IPS-18c (cell line): ENCODE data around the gene GYG2.
"Not testable (repeated sequence)": the region's sequence is repeated elsewhere in the genome, so short reads cannot be mapped to it uniquely, and the experiment has no call there.

Experiments used
- H3K4me3 ChIP-seq: 2 replicates; pipeline ENCODE4 v1.7.0; 2013; ENCODE audit warnings: low read depth, mild to moderate bottlenecking, low read length, moderate library complexity; ENCODE audit not compliant: insufficient read depth
- H3K9me3 ChIP-seq: one replicate; pipeline ENCODE4 v1.6.1; 2013; ENCODE audit warnings: mild to moderate bottlenecking, low read length, moderate library complexity; ENCODE audit not compliant: control insufficient read depth, insufficient read depth

The GYG2 gene

DNA sequence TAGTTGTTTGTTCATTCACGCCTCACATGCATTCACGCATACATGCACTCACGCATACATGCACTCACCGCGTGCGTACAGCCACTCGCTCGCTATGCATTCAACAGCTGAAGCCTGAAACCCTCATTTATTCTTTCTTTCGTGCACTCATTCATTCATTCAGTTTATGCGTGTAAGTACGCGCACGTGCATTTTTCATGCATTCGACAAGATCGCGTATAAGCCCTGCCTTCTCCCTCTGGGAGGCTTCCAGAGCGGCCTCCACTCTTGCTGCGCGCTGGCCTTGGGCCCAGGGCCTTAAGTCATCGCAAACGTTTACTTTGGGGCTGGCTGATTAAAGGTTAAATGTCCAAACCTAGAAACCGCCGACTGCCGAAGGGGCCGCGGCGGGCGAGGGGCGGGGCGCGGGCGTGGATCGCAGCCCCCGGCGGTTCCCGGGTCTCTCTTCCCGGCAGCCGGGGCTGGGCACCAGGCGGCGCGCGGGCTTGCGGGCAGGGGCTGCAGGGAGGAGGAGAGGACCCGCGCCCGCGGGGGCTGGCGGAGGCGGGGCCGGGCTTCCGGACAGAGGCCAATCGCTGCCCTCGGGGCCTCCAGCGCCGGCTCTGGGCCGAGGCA is at the start of gene GYG2:
Gene GYG2, plus strand, starts transcription at position 587 of the 615 bp plus-strand sequence. CDS start 1,259 bp downstream, outside the sequence.
- Histone ChIP-seq H3K4me3 (peak within 1 kb of the TSS; percentile 66), H3K9me3 (no peaks in the 10 kb centered on the region)

DNA sequence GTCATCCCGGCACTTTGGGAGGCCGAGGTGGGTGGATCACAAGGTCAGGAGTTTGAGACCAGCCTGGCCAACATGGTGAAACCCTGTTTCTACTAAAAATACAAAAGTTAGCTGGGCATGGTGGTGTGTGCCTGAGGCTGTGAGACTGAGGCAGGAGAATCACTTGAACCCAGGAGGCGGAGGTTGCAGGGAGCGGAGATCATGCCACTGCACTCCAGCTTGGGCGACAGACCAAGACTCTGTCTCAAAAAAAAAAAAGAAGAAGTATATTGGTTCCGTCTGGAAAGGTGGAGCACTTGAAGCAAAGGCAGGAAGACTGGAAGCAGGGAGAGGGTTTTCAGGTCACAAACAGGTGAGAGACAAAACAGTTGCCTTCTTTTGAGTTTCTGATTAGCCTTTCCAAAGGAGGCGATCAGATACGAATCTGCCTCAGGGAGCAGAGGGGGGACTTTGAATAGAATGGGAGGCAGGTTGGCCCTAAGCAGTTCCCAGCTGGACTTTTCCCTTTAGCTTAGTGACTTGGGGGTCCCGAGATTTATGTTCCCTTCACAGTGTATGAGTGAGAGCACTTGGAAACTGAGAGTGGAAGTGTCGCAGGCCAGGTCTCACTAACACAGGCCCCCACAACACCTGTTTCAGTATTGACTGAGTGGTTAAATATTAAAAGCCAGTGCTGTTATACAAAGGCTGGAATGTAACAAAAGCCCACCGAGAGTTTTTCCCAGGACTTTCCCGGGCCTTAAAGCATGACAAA is 48.1 kb upstream of the GYG2 start:
- H3K4me3 ChIP-seq, H3K9me3 ChIP-seq: not testable (repeated sequence)

DNA sequence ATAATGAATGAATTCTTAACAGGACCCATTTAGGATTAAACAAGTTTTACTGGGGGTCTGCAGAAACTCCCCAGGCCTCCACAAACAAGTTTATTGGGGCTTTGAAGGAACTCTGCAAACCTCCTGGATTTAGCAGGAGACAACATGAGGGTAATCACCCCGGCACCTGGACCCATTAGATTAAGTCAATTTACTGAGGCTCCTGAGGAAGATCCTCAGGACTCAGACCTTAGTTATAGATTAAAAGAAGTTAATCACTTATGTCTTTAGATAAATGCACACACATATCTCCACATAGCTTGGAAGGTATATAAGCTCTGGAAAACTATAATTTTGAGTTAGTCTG is 47.5 kb upstream of the GYG2 start:
- Histone ChIP-seq H3K9me3 (peaks cover 2% of the 10 kb centered on the region), H3K4me3 (no peak overlapping the region)

DNA sequence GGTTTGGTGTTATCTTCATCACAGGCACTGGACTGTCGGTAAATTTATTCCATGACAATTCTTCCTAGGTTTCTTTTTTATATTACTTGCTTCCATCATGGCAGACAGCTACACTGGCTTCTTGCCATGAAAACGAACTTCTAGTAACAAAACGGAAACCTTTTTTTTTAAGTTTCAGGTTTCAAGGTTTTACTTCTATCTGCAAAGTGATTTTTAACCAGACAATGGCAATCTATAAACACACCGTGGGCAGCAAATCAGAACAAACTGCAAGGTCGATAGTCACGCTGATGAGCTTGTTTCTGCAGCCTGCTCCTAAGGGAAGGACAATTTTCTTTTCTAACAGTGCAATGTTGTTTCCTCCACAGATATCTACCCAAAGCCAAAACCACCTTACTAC is 47.0 kb upstream of the GYG2 start:
- no peak overlapping the region for H3K4me3 ChIP-seq
- peaks cover 2% of the 10 kb centered on the region for H3K9me3 ChIP-seq

DNA sequence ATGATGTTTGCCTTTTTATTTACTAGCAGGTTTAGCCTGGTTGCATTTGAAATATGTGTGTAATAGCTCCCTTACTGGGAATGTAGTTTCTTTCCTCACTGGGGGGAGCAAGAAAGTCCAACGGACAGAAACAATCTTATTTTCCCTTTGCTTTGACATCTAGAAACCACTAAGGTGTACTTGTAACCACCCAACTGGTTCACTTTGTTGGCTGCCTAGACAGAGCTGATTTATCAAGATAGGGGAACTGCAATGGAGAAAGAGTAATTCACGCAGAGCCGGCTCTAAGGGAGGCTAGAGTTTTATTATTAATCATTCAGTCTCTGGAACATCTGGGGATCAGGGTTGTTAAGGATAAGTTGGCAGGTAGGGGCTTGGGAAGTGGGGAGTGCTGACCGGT is 46.6 kb upstream of the GYG2 start:
- H3K4me3 ChIP-seq = no peak overlapping the region

DNA sequence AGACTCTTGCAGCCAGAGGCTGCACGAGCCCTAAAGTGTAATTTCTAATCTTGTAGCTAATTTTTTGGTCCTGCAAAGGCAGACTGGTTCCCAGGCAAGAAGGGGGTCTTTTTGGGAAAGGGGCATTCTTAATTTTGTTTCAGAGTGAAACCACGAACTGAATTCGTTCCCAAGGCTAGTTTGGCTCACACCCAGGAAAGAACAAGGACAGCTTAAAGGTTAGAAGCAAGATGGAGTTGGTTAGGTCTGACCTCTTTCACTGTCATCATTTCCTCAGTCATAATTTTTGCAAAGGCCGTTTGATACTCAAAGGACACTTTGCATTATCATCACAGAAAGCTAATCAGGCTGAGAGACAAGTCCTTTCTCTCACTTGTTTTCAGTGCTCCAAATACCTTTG is 46.0 kb upstream of the GYG2 start:
- Histone ChIP-seq H3K9me3 (peaks cover 2% of the 10 kb centered on the region), H3K4me3 (no peak overlapping the region)

More for the DNA sequence above, 46.6 kb upstream of the GYG2 start:
- peaks cover 2% of the 10 kb centered on the region for H3K9me3 ChIP-seq

DNA sequence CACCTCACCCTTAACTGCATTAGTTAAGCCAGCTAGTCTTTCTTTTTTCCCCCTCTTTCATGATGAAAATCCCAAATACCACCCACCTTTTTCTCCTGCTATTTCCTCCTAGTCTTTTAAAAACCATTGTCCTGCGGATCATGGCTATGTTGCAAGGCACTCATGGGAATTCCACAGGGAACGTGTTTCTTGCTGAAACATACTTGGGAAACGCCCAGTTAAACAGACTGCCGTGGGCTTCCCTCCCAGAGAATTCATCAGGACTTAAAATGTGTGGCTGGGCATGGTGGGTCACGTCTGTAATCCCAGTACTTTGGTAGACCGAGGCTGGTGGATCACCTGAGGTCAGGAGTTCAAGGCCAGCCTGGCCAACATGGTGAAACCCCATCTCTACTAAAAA is 44.7 kb upstream of the GYG2 start:
- no peak overlapping the region for H3K4me3 ChIP-seq
- peaks cover 2% of the 10 kb centered on the region for H3K9me3 ChIP-seq

DNA sequence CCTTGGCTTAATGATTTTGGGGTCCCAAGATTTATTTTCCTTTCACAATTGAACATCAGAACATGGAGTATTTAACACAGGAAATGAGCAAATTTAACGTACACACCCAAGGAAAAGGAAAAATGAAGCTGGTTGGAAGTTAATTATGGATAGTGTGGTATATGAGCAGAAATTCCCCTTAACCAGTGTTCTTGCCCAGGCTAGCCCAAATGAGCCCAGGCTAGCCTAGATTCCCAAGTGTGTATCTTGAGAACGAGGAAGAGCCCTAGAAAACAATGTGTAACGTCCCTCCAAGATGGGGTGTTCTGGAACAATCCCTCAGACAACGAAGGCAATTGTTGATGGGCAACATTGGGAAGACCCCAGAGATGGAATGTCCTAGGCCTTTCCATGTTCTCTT is 43.2 kb upstream of the GYG2 start:
- peaks cover 2% of the 10 kb centered on the region for H3K9me3 ChIP-seq
- no peak overlapping the region for H3K4me3 ChIP-seq

DNA sequence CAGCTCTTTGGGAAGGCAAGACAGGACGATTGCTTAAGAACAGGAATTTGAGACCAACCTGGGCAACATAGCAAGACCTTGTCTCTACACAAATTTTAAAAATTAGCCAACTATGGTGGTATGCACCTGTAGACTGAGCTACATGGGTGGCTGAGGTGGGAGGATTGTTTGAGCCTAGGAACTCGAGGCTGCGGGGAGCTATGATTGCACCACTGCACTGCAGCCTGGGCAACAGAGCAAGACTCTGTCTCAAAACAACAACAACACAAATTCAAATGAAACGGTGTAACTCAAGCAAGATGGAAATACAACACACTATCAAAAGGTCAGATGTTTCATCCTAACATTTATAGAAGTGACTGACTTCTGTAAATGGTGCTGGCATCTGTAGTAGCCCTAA is 39.8 kb upstream of the GYG2 start:
- H3K4me3 ChIP-seq = no peak overlapping the region
- H3K9me3 ChIP-seq = peaks cover 2% of the 10 kb centered on the region

DNA sequence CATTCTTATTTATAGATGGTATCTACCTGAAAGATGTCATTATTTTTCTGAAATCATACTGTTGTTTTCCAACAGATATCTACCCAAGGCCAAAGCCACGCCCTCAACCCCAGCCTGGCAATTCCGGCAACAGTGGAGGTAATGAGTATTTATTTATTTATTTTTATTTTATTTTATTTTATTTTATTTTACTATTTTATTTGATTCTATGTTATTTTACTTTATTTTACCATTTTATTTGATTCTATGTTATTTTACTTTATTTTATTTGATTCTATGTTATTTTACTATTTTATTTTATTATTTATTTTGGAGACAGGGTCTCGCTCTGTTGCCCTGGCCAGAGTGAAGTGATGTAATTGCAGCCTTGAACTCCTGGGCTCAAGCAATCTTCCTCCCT is 39.2 kb upstream of the GYG2 start:
- Histone ChIP-seq H3K4me3 (no peak overlapping the region), H3K9me3 (peaks cover 2% of the 10 kb centered on the region)

DNA sequence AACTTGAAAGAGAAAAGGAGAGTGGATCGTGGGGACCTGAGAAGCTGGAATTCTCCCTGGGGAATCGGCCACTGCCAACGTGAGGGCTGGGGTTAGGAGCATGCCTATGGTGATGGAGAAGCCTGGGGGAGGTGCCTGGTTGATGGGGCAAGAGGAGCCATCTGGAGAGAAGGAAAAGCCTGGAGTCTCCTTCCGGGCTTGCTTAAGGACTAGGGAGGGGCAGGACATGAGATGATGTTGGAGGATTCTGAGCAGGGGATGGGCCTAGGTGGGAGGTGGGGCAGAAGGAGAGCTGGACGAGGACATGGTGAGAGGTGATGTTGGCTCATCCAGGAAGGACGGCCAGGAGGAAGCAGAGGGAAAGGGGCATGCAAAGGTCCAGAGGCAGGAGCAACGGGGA is 35.0 kb upstream of the GYG2 start:
- Histone ChIP-seq H3K9me3 (no peaks in the 10 kb centered on the region), H3K4me3 (no peak overlapping the region)

DNA sequence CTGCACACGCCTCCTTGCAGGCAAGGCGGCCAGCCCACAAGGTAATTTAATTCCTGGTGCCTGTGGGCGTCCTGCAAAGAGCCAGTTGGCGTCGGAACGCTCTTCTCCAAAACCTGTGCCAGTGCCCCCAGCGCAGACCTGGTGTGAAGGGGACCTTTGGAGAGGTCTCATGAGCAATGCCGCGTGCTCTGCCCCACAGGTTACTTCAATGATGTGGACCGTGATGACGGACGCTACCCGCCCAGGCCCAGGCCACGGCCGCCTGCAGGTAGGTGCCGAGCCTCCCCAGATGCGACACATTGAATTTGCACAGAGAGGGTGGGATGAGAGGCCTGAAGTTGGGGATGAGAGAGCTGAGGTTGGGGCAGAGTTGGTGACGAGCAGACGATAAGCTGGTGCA is 34.4 kb upstream of the GYG2 start:
- Histone ChIP-seq H3K9me3 (no peaks in the 10 kb centered on the region), H3K4me3 (no peak overlapping the region)

DNA sequence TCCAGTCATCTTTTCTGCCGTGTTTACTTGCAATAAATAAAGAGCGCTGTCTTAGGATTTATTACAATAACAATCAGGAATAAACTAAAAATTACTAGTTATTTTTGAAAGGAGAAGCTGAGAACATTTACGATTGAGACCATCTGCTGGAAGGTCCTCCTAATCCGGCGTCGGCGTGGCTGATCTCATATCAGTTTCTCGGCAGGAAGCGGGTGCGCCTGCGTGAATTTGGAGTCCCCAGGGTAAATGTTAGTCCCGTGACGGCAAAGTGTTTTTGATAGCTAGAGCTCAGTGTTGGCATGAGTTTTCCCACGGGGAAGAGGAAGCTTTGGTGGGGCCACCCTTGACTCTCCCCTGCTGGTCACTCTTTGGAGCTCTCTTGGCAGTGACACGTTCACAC is 31.9 kb upstream of the GYG2 start:
- H3K9me3 ChIP-seq, H3K4me3 ChIP-seq: not testable (repeated sequence)

DNA sequence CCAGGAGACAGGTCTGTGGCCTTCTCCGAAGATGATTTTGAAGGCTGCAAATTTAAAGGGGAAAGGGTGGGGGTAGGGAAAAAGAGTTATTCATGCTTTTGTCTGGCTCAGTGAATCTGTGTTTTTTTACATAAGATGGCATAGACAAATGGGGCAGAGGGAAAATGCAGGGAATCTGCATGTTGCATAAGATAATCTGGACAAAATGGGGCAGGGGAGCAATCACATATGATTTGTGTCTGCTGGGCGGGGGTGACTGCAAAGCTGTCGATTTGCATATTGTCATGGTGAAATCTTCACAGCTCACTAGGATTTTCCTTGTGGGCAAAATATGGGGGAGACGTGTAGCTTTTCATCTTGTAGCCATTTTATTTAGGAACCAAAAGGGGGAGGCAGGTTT is 29.4 kb upstream of the GYG2 start:
- no peaks in the 10 kb centered on the region for H3K9me3 ChIP-seq
- H3K4me3 ChIP-seq = no peak overlapping the region

DNA sequence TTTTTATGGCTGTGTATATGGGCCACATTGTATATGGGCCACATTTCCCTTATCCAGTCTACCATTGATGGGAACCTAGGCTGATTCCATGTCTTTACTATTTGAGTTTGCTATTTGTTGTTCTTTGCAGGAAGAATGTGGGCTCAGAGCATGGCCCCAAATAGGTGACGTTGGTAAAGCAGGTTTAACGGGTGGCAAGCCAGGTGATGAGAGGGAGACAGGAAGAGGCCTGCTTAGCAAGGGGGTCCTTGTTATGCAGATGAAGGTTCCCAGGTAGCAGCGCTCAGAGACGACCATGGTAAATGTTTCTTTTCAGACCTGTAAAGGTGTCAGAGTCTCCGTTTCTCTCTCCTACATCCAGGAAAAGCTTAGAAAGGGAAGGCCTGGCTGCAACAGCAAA is 28.8 kb upstream of the GYG2 start:
- H3K9me3 ChIP-seq = not testable (repeated sequence)
- H3K4me3 ChIP-seq = peak overlapping the region; percentile 60

DNA sequence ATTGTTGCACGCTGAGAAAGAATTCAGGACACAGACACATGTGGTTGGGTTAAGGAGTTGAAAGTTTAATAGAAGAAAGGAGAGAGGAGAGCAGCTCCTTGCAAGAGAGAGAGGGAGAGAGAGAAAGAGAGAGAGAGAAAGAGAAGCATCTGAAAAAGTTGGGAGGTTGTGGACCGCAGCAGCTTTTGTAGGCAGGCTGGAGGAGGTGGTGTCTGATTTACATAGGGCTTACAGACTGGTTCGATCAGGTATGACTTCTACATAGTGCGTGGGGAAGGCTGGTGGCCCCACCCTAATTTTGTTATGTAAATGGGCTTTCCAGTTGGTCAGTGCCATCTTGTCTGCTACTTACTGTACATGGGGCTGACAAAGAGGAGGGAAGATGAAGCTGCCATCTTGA is 27.5 kb upstream of the GYG2 start:
- peak overlapping the region; percentile 30 for H3K4me3 ChIP-seq

DNA sequence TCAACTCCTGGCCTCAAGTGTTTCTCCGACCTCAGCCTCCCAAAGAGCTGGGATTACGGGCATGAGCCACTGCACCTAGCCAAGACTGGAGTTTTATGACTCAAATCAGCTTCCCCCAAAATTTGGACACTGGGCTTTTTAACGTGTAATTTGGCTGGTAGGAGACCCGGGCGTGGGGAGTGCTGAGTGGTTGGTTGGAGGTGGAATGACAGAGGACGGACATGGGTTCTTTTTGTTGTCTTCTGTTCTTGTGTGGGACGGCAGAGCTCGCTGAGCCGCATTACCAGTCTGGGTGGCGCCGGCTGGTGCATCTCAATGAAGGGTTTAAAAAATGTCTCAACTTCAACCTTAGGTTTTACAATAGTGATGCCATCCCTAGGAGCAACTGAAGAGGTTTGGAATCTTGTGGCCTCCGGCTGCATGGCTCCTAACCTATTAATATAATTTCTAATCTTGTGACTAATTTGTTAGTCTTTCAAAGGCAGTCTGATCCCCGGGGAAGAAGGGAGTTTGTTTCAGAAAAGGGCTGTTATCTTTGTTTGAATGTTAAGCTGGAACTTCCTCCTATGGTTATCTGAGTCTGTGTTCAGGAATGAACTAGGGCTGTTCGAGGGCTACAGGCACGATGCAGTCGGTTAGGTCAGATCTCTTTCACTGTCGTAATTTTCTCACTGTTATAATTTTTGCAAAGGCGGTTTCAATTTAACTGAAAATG is 26.2 kb upstream of the GYG2 start:
- not testable (repeated sequence) for H3K9me3 ChIP-seq, H3K4me3 ChIP-seq

More for the DNA sequence above, 27.5 kb upstream of the GYG2 start:
- no peaks in the 10 kb centered on the region for H3K9me3 ChIP-seq

DNA sequence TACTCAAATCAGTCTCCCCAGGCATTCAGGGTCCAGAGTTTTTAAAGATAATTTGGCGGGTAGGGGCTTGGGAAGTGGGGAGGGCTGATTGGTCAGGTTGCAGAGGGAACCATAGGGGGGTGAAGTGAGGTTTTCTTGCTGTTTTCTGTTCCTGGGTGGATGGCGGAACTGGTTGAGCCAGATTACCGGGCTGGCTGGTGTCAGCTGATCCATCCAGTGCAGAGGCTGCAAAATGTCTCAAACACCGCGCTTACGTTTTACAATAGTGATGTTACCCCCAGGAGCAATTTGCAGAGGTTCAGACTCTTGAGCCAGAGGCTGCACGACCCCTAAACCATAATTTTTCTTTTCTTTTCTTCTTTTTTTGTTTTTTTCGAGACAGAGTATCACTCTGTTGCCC is 25.2 kb upstream of the GYG2 start:
- H3K4me3 ChIP-seq, H3K9me3 ChIP-seq: not testable (repeated sequence)
